Germinal center (tissue), 1 donor: Measurements from ENCODE around the gene TLR2.

Experiments used
- DNase-seq: peaks from one replicate; pipeline ENCODE4 v3.0.0; 2012; ENCODE audit warnings: mixed read lengths, low spot score

Gene TLR2, protein sequence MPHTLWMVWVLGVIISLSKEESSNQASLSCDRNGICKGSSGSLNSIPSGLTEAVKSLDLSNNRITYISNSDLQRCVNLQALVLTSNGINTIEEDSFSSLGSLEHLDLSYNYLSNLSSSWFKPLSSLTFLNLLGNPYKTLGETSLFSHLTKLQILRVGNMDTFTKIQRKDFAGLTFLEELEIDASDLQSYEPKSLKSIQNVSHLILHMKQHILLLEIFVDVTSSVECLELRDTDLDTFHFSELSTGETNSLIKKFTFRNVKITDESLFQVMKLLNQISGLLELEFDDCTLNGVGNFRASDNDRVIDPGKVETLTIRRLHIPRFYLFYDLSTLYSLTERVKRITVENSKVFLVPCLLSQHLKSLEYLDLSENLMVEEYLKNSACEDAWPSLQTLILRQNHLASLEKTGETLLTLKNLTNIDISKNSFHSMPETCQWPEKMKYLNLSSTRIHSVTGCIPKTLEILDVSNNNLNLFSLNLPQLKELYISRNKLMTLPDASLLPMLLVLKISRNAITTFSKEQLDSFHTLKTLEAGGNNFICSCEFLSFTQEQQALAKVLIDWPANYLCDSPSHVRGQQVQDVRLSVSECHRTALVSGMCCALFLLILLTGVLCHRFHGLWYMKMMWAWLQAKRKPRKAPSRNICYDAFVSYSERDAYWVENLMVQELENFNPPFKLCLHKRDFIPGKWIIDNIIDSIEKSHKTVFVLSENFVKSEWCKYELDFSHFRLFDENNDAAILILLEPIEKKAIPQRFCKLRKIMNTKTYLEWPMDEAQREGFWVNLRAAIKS

DNA sequence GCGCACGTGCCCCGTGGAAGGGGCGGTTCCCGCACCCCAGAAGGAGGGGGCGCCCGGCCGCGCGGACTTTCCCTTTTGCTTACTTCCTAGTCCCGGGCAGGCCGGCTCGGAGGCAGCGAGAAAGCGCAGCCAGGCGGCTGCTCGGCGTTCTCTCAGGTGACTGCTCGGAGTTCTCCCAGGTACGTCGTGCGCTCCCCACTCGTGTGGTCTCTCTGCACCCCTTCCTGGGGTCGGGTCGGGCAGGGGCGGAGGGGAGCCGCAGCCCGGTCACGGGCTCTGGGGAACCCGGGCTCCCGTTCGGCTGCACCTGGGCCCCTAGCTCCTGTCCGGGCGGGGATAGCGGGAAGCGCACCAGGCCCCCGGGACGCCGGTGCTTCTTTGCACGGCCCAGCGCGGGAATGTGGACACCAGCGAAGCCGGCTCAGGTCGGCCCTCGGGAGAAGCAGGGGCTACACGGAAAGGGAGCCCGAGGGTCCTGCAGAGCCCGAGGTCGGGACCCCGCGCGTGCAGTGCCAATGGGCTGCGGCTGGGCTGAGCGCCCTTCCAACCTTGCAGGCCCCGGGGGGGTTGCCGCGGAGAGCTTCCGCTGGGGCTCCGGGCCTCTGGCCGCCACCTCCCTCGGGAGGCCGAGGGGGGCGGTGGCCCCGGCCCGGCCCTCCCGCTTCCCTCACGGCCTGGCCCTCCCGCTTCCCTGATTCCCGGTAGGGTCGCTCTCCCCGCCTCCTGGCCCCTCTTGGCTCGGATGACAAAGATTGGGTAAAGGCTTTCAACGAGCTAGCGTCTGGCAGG, at the start of gene TLR2:
Gene TLR2, plus strand, starts transcription at position 99 of the 789 bp plus-strand sequence. CDS start 18,628 bp downstream, outside the sequence.
- peak; percentile 81 for DNase-seq

DNA sequence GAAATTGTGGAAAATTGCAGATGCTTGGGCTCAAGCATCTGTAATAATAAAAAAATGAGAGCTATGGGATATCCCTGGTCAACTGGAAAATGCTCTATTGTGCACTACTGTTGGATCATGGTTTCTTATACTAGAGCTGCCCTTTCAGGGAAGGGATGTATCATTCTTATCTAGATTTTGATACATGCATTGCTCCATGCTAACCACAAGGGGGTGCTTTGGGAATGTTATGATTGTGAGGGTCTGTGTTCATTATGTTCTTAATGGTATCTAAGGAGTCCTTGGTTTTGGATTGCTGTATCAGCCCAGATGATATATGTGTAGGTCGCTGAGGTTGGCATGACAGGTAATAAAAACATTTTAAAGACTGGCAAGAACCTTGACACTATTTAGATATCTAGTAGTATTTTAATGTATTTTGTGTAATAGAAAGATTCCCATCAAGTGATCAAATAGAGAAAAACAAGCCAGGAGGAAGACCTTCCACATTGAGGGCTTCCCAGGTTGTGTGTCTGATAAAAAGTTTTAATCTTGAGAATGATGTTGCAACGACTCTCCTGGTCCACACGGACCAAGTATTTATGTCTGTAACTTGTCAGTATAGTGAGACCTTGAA, 49.2 kb upstream of the TLR2 start:
- DNase-seq = no peak

DNA sequence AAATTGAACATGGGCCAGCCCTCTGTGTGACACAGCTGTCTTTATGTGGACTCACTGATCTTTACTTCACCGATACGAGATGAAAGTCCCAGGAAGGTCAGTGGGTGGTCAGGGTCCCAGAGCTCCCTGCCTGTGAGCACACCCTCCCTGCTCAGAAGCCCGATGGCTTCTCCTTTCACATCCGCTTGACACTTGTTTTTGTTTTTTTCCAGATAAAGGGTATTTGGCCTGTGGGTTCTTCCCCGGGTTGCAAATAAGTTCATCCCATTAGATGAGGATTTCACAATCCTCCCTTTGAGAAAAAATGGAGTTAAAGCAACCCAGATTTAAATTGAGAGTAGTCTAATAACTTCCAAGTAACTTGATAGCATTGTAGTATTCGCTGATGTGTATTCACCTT, 48.2 kb upstream of the TLR2 start:
- DNase-seq = no peak

DNA sequence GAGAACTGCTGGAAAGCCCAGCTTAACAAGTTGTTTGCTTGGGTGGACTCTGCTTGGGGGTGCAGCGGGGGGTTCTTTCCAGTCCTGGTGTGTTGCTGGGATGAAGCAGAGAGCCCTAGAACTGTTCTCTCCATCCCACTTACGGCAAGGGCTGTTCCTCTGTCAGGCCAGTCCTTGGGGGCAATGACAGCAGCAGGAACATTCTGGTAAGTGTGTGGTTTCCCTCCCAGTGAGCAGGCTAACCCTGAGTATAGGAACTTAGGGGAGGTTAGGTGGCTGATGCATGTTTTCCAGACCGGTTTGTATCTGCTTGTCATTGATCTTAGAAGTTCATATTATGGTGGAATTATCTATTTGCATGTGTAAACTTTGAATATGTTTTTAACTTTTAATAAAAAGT, 46.9 kb upstream of the TLR2 start:
- DNase-seq = no peak

DNA sequence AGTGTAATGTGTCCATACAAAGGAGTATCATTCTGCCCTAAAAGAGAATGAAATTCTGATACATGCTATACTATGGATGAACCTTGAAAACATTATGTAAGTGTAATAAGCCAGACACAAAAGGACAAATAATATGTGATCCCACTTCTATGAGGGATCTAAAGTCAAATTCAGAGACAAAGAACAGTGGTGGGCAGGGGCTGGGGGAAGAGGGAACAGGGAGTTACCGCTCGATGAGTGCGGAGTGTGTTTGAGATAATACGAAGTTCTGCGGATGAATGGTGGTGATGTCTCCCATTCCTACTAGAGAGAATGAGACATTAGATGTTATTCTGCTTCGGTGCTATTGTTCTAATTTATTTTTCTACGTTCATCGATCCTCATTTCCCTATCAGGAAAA, 46.1 kb upstream of the TLR2 start:
- no peak for DNase-seq

DNA sequence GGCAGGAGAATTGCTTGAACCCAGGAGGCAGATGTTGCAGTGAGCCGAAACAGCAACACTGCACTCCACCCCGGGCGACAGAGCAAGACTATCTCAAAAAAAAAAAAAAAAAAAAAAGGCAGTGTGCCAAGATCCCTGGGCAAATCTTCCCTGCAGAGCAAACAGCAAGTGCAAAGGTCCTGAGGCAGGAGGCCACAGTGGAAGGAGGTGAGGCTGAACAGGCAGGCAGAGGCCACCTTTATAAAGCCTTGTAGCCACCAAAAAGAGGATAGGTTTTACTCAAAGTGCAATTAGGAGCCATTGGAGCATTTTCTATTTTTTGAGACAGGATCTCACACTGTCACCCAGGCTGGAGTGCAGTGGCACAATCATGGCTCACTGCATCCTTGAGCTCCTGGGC, 45.1 kb upstream of the TLR2 start:
- no peak for DNase-seq

DNA sequence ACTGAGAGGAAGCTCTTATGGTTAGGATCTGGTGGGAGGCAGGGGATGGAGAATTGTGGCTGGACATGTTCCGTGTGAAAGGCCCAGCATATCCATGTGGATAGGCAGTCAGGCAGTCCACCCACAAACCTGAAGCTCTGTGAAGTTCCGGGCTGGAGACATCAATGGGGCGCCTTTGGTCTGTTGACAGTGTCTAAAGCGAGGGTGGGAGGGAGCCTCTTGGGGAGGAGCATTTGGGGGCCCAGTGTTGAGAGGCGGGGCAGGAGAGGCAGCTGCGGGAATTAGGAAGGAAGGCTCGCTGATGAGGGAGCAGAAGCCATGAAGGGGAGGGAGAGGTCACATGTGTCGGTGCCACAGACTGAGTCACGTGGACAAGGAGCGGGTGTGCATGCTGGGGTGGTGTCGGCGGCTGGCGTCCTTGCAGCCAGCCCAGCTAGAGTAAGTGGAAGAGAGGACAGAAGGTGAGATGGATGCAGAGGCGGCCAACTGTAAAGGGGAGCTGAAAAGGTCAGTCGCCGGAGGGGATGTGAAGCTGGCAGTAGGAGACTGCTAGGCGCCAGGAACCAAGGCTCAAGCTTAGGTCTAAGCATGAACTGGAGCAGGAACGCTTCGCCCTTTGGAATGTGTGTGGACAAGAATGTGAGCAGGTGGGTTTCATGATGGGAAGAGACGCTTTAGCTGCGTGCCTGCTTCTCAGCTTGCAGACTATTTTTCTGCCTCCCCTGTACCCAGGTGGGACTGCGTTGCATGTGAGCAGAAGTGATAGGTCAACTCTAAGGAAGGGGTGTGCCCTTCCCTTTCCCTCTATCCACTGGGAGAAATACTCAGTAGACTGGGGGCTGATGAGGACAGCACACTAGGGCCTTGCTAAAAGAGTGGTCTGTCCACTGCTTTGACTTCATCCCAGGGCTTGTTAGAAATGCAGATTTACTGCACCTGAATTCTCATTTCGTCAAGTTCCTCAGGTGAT, 44.0 kb upstream of the TLR2 start:
- DNase-seq = no peak

DNA sequence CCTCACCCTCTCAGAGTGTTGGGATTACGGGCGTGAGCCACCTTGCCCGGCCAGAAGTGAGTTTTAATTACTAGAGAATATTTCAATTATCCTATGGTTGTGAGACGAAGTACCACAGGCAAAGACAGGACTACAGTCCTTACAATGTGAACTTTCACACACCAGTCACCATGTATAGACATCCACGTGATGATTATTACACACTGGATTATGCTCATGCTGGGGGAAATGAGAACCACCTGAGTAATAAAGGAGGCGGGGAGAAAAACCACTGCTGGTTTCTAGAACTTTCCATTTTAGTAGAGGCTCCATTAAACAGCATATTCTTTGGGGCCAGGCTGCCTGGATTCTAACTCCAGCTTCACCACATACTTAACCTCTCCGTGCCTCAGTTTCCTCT, 42.5 kb upstream of the TLR2 start:
- no peak for DNase-seq

DNA sequence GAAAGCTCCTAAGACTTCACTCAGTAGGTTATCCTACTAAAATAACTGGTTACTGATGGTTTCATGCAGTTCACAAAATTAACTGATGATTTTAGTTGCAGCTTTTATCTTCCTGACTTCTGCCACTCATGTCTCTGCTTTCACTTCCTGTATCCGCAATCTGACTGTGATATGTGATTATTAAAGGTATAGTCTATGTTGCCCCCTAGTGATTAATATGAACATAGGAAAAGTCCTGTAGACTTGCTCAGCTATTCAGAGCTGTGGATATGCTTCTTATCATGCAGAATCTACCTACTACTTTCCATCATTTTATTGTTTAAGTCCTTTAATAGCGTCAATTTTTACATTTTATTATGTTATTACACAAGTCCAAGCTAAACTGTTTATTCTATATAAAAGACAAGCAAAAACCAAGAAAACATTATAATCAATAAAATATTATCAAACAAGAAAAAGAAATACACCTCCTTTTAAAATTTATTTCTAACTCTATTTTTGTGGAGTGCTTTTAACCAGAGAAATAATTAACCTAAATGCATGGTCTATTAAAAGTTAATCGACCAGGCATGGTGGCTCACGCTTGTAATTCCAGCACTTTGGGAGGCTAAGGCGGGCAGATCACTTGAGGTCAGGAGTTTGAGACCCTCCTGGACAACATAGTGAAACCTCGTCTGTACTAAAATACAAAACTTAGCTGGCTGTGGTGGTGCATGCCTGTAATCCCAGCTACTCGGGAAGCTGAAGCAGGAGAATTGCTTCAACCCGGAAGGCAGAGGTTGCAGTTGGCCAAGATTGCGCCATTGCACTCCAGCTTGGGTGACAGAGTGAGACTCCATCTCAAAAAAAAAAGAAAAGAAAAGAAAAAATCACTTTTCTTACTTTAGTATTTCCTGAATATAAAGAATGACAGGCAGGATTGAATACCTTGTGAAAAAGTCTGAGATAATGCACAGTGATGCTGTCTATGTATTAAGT, 40.4 kb upstream of the TLR2 start:
- peak; percentile 78 for DNase-seq

DNA sequence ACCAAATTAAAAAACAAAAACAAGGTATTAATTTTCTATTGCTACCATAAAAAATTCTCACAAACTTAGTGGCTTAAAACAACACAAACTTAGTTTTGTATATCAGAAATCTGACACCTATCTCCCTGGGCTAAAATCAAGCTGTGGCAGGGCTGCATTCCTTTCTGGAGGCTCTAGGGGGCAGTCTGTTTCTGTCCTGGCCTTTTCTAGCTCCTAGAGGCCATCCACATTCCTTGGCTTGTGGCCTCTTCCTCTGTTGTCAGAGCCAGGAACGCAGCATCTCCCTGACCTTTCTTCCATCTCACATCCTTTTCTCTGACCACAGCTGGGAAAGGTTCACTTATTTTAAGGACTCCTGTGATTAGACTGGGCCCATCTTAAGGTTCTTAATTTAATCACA, 38.9 kb upstream of the TLR2 start:
- no peak for DNase-seq

DNA sequence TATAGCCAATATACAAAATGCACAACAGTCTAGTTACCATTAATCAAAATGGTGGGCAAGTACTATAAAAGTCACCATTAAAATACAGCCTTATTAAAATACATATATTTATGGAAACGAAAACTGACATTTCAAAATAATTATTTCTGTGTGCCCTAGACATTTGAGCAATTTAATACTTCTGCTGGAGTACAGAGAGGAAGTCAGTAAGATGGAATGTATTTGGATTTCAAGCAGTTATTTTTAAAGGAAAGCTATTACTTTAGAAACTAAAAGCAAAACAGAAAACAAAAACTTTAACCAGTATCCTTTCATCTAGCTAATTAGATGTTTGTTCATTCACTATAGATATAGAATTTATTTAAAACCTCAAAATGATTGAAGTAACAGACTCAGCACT, 37.8 kb upstream of the TLR2 start:
- no peak for DNase-seq

DNA sequence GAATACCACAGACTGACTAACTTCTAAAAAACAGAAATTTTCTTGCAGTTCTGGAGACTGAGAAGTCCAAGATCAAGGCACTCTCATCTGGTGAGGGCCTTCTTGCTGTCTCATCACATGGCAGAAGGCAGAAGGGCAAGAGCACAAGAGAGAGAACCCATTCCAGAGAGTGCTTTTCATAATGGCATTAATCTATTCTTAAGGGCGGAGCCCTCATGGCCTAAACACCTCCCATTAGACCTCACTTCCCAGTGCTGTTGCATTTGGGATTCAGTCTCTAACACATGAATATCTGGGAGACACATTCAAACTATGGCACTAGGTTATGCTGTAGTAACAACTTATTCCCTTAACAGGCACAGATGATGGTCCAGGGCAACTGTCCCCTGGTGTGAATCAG, 37.1 kb upstream of the TLR2 start:
- DNase-seq = no peak

DNA sequence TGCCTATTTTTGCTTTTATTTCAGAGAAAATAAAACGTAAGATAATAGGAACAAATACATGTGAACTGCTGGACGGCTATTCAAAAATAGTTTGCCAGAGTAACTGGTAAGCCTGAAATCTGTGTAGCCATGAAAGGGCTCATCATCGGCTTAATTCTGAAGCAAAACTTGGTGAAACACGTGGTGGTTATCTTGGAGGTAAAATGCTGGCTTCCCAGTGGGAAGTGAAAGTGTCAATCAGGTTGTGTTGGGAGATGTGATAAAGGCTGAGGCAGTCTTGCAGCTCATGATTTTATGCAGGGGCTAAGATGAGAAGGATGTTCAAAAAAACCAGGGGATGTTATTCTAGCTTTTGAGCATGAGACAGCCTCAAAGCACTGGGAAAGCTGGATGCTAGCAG, 36.1 kb upstream of the TLR2 start:
- DNase-seq = no peak

DNA sequence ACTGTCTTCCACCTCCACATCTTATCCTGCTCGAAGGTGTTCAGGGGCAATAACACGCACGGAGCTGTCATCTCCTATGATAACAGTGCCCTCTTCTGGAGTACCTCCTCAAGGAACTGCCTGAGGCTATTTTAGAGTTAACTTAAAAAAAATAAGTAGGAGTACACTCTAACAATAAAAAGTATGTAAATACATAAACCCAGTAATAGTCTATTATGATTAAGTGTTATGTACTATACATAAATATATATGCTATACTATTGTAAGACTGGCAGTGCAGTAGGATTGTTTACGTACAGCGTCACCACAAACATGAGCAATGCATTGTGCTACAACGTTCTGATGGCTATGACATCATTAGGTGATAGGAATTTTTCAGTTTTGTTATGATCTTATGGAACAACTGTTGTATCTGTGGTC, 34.5 kb upstream of the TLR2 start:
- no peak for DNase-seq

DNA sequence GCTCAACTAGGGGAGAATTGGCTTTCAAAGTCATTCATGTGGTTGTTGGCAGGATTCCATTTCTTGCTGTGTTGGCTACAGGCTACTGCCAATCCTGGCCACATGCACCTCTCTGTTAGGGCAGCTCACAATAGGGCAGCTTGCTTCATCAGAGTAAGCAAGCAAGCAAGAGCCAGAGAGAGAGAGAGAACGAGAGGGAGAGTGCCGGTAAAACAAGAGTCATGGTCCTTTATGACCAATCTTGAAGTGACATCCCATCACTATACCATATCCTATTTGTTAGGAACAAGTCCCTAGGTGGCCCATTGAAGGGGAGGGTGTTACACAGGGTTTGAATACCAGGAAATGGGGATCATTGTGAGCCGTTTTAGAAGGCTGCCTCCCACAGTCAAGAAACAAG, 33.0 kb upstream of the TLR2 start:
- no peak for DNase-seq

DNA sequence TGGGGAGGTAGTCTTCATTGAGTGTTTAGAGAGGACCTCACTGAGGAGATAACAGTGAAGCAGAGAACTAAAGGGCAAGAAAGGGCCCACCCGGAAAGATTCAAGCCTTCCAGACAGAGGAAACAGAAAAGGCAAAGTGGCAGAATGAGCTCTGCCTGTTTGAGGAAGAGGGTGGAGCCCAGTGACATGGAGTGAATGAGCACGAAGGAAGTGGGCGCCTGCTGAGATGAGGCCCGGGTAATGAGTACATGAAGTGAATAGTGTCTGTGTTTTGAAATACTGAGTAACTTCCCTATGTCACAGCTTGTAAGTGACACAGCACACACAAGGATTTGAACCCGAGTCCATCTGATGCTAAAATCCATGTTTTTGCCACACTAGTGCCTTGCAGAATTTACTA, 32.5 kb upstream of the TLR2 start:
- DNase-seq = no peak

DNA sequence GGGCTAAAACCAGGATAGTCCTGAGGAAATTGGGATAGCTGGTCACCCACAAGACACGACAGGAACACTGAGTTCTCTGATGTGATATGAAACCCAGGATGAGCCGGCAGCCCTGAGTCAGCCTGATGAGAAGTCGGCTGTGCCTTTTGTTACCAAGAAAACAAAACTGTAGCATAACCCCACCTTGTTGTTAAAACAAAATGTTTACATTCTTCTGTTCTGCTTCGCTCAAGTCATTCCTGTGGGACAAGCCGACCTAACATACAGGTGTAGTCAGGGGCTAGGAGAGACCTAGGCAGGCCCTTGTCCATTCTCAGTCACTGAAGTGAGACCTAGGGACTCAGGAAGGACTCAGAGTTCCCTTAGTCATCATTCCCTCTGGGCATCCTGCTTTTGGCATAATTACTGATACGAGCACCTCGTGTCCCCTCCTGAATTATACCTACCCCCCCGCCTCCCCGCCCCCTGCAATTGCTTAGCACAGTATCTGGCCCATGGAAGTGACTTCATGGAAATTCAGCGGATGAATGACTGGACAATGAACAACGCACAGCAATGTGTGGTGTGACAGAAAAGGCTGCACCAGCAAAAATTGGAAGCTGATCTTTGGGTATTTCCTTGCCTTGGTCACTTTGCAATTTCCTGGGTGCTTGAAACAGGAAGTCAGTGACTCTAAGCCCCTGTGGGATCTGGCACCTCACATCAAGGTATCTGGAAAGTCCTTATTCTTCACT, 31.9 kb upstream of the TLR2 start:
- no peak for DNase-seq

DNA sequence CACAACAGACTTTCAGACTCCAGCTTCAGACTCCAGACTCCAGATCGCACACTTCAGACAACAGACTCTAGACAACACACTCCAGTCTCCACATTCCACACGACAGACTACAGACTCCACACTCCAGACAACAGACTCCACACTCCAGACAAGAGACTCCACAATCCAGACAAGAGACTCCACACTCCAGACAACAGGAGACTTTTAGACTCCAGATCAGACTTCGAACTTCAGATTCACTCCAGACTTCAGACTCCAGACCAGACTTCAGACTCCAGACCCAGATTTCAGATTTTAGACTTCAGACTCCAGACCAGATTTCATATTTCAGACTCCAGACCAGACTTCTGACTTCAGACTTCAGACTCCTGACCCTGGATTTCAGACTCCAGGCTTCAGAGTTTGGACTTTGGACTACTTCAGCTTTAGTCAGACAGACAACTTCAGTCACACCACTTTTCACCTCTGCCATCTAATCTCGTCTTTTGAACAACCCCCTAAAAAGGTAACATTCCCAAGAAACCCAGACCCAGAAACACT, 29.0 kb upstream of the TLR2 start:
- no peak for DNase-seq

DNA sequence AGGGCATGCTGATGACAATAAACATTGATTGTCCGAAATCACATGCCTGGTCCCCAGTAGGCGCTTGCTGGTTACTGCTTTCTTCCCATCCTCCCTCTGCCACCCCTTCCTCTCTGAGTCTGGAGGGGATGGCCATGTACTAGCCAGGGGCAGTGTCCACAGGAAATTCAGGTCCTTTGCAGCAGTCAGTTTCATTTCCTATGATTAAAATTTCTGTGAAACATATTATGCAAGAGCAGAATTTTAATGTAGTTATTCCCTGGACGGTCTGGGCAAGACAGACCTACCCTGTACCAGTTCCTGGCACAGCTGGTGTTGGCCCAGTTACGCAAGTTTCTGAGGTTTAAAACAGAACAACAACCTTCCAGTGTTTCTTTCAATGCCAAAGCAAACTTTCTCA, 28.2 kb upstream of the TLR2 start:
- no peak for DNase-seq
